B cell (primary cell): ENCODE data around the gene DRC7. TPM values are rescaled to one million over a fixed set of nuclear protein-coding genes. Genes with fewer than 3 reads are reported as not detected.

ENCODE experiments used
- ATAC-seq: fragments of 200-7000 bp; cut with Tn5 transposase; one replicate; pipeline ENCODE4 v1.10.0; 2021; ENCODE audit warnings: low read depth, mild to moderate bottlenecking, moderate number of reproducible peaks, moderate library complexity
- CTCF ChIA-PET: fragments of 350-600 bp; sonication (Branson Sonifier 250); formaldehyde crosslinking; loops from one replicate; lab custom pipeline; 2021; ENCODE audit warnings: antibody characterized with exemption, inconsistent platforms; lab: Charles Lee
- POLR2A ChIA-PET: fragments of 350-600 bp; sonication (Branson Sonifier 250); formaldehyde crosslinking; loops from one replicate; lab custom pipeline; 2021; ENCODE audit warnings: antibody characterized with exemption; lab: Charles Lee
- DNase-seq: peaks from one replicate; pipeline ENCODE4 v3.0.0; 2013
- H2AFZ ChIP-seq: 2 replicates; pipeline ENCODE4 v1.6.1; 2012; ENCODE audit warnings: mild to moderate bottlenecking, low read depth, low read length; ENCODE audit not compliant: insufficient read depth, poor library complexity, severe bottlenecking
- H3K27ac ChIP-seq, 2 donors: 1 replicate in 1 of 2; 2 replicates in 1 of 2; pipeline ENCODE4 v1.5.1; 2012 to 2013; ENCODE audit warnings: low read length in 2 of 2, mild to moderate bottlenecking in 2 of 2, moderate library complexity in 1 of 2
- H3K27me3 ChIP-seq, 4 experiments: fragments of 200-600 bp in 1 of 4; sonication (generic) in 1 of 4; replicated peaks in 1 of 4; 1 replicate in 2 of 4; 2 replicates in 2 of 4; pipeline versions ENCODE4 v1.6.1 to v1.7.0; 2013 to 2016; ENCODE audit warnings: low read length in 3 of 4, mild to moderate bottlenecking in 2 of 4, mixed read lengths in 1 of 4, moderate library complexity in 1 of 4; ENCODE audit not compliant: insufficient read depth in 4 of 4, control insufficient read depth in 3 of 4; ENCODE audit errors: control extremely low read depth in 1 of 4
- H3K36me3 ChIP-seq, 2 experiments: replicated peaks in 1 of 2; 1 replicate in 1 of 2; 2 replicates in 1 of 2; pipeline versions ENCODE4 v1.6.1 to v1.7.1; 2013; ENCODE audit warnings: low read length in 1 of 2; ENCODE audit not compliant: insufficient read depth in 2 of 2, control insufficient read depth in 1 of 2; ENCODE audit errors: control extremely low read depth in 1 of 2, extremely low read depth in 1 of 2
- H3K4me1 ChIP-seq, 2 donors: fragments of 200-600 bp in 1 of 2; sonication (generic) in 1 of 2; 1 replicate in 1 of 2; 2 replicates in 1 of 2; pipeline versions ENCODE4 v1.5.1 to v1.6.1; 2013 to 2017; ENCODE audit warnings: low read length in 2 of 2; ENCODE audit not compliant: control insufficient read depth in 2 of 2, insufficient read depth in 2 of 2
- H3K4me2 ChIP-seq: replicated peaks from 2 replicates; pipeline ENCODE3; 2012; ENCODE audit warnings: mild to moderate bottlenecking, low read depth, low read length; ENCODE audit not compliant: poor library complexity, severe bottlenecking
- H3K4me3 ChIP-seq, 5 experiments: fragments of 200-600 bp in 1 of 5; sonication (generic) in 1 of 5; 1 replicate in 3 of 5; 2 replicates in 2 of 5; pipeline versions ENCODE4 v1.5.1 to v1.7.0; 2011 to 2016; ENCODE audit warnings: low read length in 4 of 5, mild to moderate bottlenecking in 4 of 5, low read depth in 2 of 5, control low read depth in 1 of 5, moderate library complexity in 1 of 5; ENCODE audit not compliant: insufficient read depth in 1 of 5; ENCODE audit errors: control extremely low read depth in 1 of 5, extremely low read depth in 1 of 5
- H3K79me2 ChIP-seq: fragments of 200-600 bp; sonication (generic); one replicate; pipeline ENCODE4 v1.6.0; 2016; ENCODE audit warnings: low read length; ENCODE audit not compliant: control insufficient read depth, insufficient read depth
- H3K9ac ChIP-seq: fragments of 200-600 bp; sonication (generic); 2 replicates; pipeline ENCODE4 v1.6.1; 2017; ENCODE audit warnings: mild to moderate bottlenecking, low read length, moderate library complexity
- H3K9me3 ChIP-seq, 3 donors: one replicate each; pipeline versions ENCODE4 v1.6.1 to v1.7.1; 2013; ENCODE audit warnings: low read length in 2 of 3; ENCODE audit not compliant: control insufficient read depth in 2 of 3, insufficient read depth in 1 of 3; ENCODE audit errors: control extremely low read depth in 1 of 3
- H4K20me1 ChIP-seq: 2 replicates; pipeline ENCODE4 v1.6.0; 2012; ENCODE audit warnings: mild to moderate bottlenecking, low read length; ENCODE audit not compliant: insufficient read depth, control insufficient read depth, poor library complexity, severe bottlenecking
- H3K27ac Mint-ChIP-seq: one replicate; pipeline ENCODE4 v1.8.0; 2021; ENCODE audit warnings: mixed read lengths
- H3K27me3 Mint-ChIP-seq: one replicate; pipeline ENCODE4 v1.8.0; 2021; ENCODE audit warnings: mixed read lengths
- H3K4me1 Mint-ChIP-seq: one replicate; pipeline ENCODE4 v1.8.0; 2021; ENCODE audit warnings: mixed read lengths
- H3K4me3 Mint-ChIP-seq: one replicate; pipeline ENCODE4 v1.8.0; 2021; ENCODE audit warnings: mixed read lengths
- H3K9me3 Mint-ChIP-seq: one replicate; pipeline ENCODE4 v1.8.0; 2022; ENCODE audit warnings: mixed read lengths; ENCODE audit not compliant: insufficient read depth
- CTCF ChIP-seq: fragments of 200-600 bp; IDR thresholded peaks from one replicate; pipeline ENCODE4 v1.8.0; 2022; ENCODE audit warnings: antibody characterized with exemption, mild to moderate bottlenecking
- EZH2 ChIP-seq: IDR thresholded peaks from 2 replicates; pipeline ENCODE4 v1.6.1; 2012; ENCODE audit warnings: borderline replicate concordance, low read depth, mild to moderate bottlenecking, moderate library complexity, low read length; ENCODE audit not compliant: insufficient read depth, poor library complexity, severe bottlenecking
- WGBS: methylation state at CpG from one replicate; pipeline ENCODE4 v1.1.5; 2013; ENCODE audit warnings: missing lambda C conversion rate; ENCODE audit not compliant: insufficient coverage; 5-methylcytosine and 5-hydroxymethylcytosine counted together
- intact Hi-C: fragments of 100-400 bp; cut with micrococcal nuclease; formaldehyde crosslinking; loops from one replicate; pipeline ENCODE4 v1.10.0; 2022
- polyA plus RNA-seq: library from polyadenylated mRNA; depleted of rRNA; stranded (reverse); fragments of >200 nt; gene quantifications from 2 replicates; pipeline ENCODE4 v1.2.3, GENCODE V29; 2012
- total RNA-seq, 2 donors: library from RNA; stranded (reverse); fragments of 120-200 nt in 1 of 2; gene quantifications; 1 replicate in 1 of 2; 2 replicates in 1 of 2; pipeline versions ENCODE4 v1.2.3 to v1.2.4, GENCODE V29; 2013 to 2022

Gene DRC7
- total and polyA plus RNA-seq, 2 donors (not counting 1 experiment from before 2014, with no cell fraction given): 0.12 to 0.22 TPM

- CTCF ChIA-PET: no interaction called here
- Mint-ChIP-seq H3K4me1 (no peaks in the 10 kb centered on the region), H3K4me3 (no peak overlapping the region), H3K27me3 (peaks cover 3% of the 10 kb centered on the region), H3K27ac (no peak overlapping the region), H3K9me3 (no peaks in the 10 kb centered on the region)
- no peaks in the 10 kb centered on the region for H3K27me3 ChIP-seq
- no peaks in the 10 kb centered on the region for H3K79me2 ChIP-seq
- DNase-seq: no peak
- intact Hi-C loops: no loop called here
- H3K9ac ChIP-seq: no peak overlapping the region
- no peak overlapping the region for H3K4me2 ChIP-seq
- no peaks in the 10 kb centered on the region for H3K9me3 ChIP-seq
- 92% methylated on average over 6 of the region's 11 CpGs for WGBS
- peaks cover 0 to 4% of the 10 kb centered on the region in 2 donors for H3K4me1 ChIP-seq
- TF ChIP-seq CTCF (no peak), EZH2 (no peak)
- H2AFZ ChIP-seq: no peak overlapping the region
- H3K27ac ChIP-seq: no peak overlapping the region
- POLR2A ChIA-PET: no interaction called here
- H3K4me3 ChIP-seq: no peak overlapping the region
- no peaks in the 10 kb centered on the region for H4K20me1 ChIP-seq
- H3K36me3 ChIP-seq: no peaks in the 10 kb centered on the region
- ATAC-seq: no peak
These were observed 11.6 kb upstream of the DRC7 start for GRCh38 chr16:57682809-57683635.
